WI38 (cell line): ENCODE data around the gene NFKBIA.

Experiments used
- H3K4me3 ChIP-seq: 2 replicates; pipeline ENCODE4 v1.5.1; 2011; ENCODE audit warnings: low read depth, mild to moderate bottlenecking, control low read depth, low read length
- CTCF ChIP-seq: IDR thresholded peaks from 2 replicates; pipeline ENCODE4 v1.5.1; 2012; ENCODE audit warnings: low read depth, mild to moderate bottlenecking, control low read depth, low read length

Gene NFKBIA

DNA sequence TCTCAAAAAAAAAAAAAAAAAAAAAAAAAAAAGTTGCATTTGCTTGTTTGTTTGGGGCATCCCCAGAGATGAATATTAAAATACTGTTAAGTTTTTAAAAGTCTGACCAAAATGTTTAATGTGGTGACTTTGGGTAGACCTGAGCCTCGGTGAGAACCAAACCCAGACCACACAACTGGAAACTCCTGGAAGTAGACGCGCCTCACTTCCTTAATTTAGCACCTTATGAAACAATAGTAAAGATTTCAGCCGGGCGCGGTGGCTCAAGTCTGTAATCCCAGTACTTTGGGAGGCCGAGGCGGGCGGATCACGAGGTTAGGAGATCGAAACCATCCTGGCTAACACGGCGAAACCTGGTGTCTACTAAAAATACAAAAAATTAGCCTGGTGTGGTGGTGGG, 9.3 kb downstream of the NFKBIA start:
- no peak for TF ChIP-seq CTCF
- H3K4me3 ChIP-seq, result no peak overlapping the region

GRCh38 chr14:35394326-35395013, 10.1 kb downstream of the NFKBIA start:
- no peak overlapping the region for H3K4me3 ChIP-seq
- no peak for TF ChIP-seq CTCF

- H3K4me3 ChIP-seq, result no peak overlapping the region
- TF ChIP-seq CTCF, result no peak
Observed at GRCh38 chr14:35393826-35394225, 10.7 kb downstream of the NFKBIA start.

GRCh38 chr14:35392103-35392502, 12.4 kb downstream of the NFKBIA start:
- no peak for TF ChIP-seq CTCF
- no peak overlapping the region for H3K4me3 ChIP-seq

DNA sequence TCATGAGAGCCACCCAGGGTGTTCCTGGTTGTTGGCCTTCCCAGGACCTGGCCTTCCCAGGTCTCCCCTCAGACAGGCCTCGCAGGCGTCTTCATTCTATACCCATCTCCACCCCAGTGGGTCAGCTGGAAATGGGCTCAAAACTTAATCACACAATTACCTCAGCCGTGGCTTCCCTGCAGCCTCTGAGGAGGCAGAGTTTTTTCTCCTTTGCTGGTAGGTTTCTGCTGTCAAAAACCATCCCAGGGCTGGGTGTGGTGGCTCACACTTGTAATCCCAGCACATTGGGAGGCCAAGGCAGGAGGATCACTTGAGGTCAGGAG, 13.2 kb downstream of the NFKBIA start:
- no peak for TF ChIP-seq CTCF
- H3K4me3 ChIP-seq, result no peak overlapping the region

- TF ChIP-seq CTCF, result no peak
- H3K4me3 ChIP-seq, result no peak overlapping the region
Observed at GRCh38 chr14:35390577-35391387, 13.8 kb downstream of the NFKBIA start.

DNA sequence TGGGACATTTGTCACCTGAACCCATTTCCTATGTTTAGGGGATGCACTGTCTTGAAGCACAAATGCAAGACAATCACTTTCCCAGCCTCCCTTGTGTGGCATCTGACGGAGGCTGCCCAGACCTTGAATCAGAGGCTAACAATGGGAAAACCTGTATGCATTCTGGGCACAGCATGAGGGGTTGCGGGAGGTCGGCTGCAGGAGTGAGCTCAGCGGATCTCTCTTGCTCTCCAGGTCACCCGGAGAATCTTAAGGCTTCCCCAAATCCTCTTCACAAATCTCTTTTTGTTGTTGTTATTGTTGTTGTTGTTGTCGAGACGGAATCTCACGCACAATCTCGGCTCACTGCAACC, 15.3 kb downstream of the NFKBIA start:
- no peak for TF ChIP-seq CTCF
- no peak overlapping the region for H3K4me3 ChIP-seq
